IMR-90 (cell line): ENCODE results near the gene ABCG8. TPM values are rescaled to one million over a fixed set of nuclear protein-coding genes. Genes with fewer than 3 reads are reported as not detected.

Source experiments
- microRNA-seq, 2 experiments: library from miRNA; stranded (forward) in 1 of 2; unstranded in 1 of 2; fragments of 10-50 nt in 1 of 2; fragments of <30 nt in 1 of 2; gene quantifications in 1 of 2; microRNA quantifications in 1 of 2; one replicate each; pipeline versions ENCODE3 to v1.1.0; 2013 to 2020; ENCODE audit not compliant: insufficient read depth in 1 of 2, insufficient read length in 1 of 2, unreplicated experiment in 1 of 2
- polyA plus RNA-seq, 3 experiments: library from polyadenylated mRNA; depleted of rRNA; stranded (reverse); fragments of >200 nt; gene quantifications; 2 replicates each; pipeline ENCODE4 v1.2.3, GENCODE V29; 2012; ENCODE audit warnings: low replicate concordance in 1 of 3
- small RNA-seq, 5 experiments: library from RNA; depleted of rRNA; stranded (forward); fragments of <200 nt; gene quantifications; one replicate each; pipeline ENCODE3, GENCODE V24; 2012
- total RNA-seq: library from RNA; depleted of rRNA; stranded (reverse); fragments of >200 nt; gene quantifications from 2 replicates; pipeline ENCODE4 v1.2.3, GENCODE V29; 2012; rRNA removed

ABCG8 gene
- total and polyA plus RNA-seq, 2 of the 4 experiments (the other 2 are of a cell fraction) = not detected

Small RNA genes lying within 50 kb of the gene (microRNA-seq; reads per million reads assigned to microRNA genes)
- not detected for gene RN7SL455P (ENCODE audit: insufficient read depth, insufficient read length)
- not detected for gene RNU6-1048P (ENCODE audit: insufficient read depth, insufficient read length)

Small RNA genes lying within 50 kb of the gene (small RNA-seq; reads per million reads assigned to genes)
- gene RN7SL455P (0 reads per million in 5 experiments), gene RNU6-1048P (0 to 0.60 (median 0) reads per million in 5 experiments)

Other genes starting within 250 kb of the ABCG8 start
- 21.3 and 22.8 TPM in 2 replicates for gene THADA, start 242.9 kb upstream of the ABCG8 start, total RNA-seq
- 10.5 and 13.5 TPM in 2 replicates for gene THADA, start 242.9 kb upstream of the ABCG8 start, polyA plus RNA-seq (2012; rRNA removed)
- gene PLEKHH2, start 201.7 kb upstream of the ABCG8 start, total RNA-seq = 1.7 and 2.0 TPM in 2 replicates
- gene PLEKHH2, start 201.7 kb upstream of the ABCG8 start, polyA plus RNA-seq (2012; rRNA removed) = 2.6 and 3.3 TPM in 2 replicates
- 0.28 and 0.36 TPM in 2 replicates for gene C1GALT1C1L, start 162.5 kb upstream of the ABCG8 start, total RNA-seq
- gene C1GALT1C1L, start 162.5 kb upstream of the ABCG8 start, polyA plus RNA-seq (2012; rRNA removed) = 0.53 and 0.63 TPM in 2 replicates
- 5.2 and 11.7 TPM in 2 replicates for gene DYNC2LI1, start 64.9 kb upstream of the ABCG8 start, total RNA-seq
- 8.1 and 10.4 TPM in 2 replicates for gene DYNC2LI1, start 64.9 kb upstream of the ABCG8 start, polyA plus RNA-seq (2012; rRNA removed)
- gene ABCG5, start 132 bp upstream of the ABCG8 start, total RNA-seq = not detected in 2 replicates
- not detected in 2 replicates for gene ABCG5, start 132 bp upstream of the ABCG8 start, polyA plus RNA-seq (2012; rRNA removed)
- 36.0 and 59.7 TPM in 2 replicates for gene LRPPRC, start 157.0 kb downstream of the ABCG8 start, total RNA-seq
- 23.2 and 30.4 TPM in 2 replicates for gene LRPPRC, start 157.0 kb downstream of the ABCG8 start, polyA plus RNA-seq (2012; rRNA removed)